HG03045 (cell line): ENCODE data around the gene CCDC192.

Experiments
- ATAC-seq: cut with Tn5 transposase; IDR thresholded peaks from one replicate; pipeline ENCODE4 v1.9.1; 2021; ENCODE audit warnings: mild to moderate bottlenecking, moderate library complexity; ENCODE audit not compliant: unreplicated experiment

Gene CCDC192

GRCh38 chr5:127871503-127872153 is 168.4 kb downstream of the CCDC192 start:
- ATAC-seq, result no peak

- no peak for ATAC-seq
Observed at GRCh38 chr5:127872494-127872893, 169.3 kb downstream of the CCDC192 start.

DNA sequence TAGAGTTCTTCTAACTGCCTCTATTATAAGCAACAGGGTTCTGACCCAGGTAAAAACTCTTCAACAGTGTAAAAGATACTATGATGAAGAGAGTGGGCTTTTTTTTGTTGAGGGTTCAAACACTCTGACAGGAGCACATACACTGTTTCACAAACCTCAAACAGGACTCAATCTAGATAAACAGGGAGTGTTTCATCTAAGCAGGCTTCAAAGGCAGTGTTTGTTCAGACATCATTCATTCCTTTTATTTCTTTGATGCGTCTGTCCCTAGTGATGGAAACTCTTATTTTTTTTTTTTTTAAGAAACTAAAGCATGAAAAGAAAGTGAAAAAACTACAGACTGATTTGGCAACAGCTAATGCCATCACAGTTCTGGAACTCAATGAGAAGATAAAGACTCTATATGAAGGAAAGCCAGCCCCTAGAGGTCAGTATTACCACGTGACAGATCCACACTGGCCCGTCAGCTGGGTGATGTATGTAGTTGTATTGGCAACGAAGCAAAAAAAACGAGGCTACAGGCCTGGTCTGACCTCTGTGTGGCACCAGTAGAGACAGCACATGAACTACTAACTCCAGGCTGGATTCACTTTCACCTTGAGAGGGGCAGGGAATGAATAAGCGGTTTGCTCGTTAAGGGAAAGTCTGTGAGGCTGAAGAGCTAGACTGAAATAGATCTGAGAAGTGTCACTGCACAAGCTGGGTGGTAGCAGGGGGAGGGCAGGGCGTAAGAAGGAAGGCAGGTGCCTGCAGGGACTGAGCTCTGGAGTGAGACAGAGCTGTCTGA is 172.2 kb downstream of the CCDC192 start:
- peak; percentile 91 for ATAC-seq

GRCh38 chr5:127876384-127876783 is 173.2 kb downstream of the CCDC192 start:
- ATAC-seq, result no peak

GRCh38 chr5:127878174-127878750 is 175.1 kb downstream of the CCDC192 start:
- no peak for ATAC-seq

GRCh38 chr5:127884416-127884815 is 181.2 kb downstream of the CCDC192 start:
- ATAC-seq, result no peak

GRCh38 chr5:127885176-127885575 is 182.0 kb downstream of the CCDC192 start:
- no peak for ATAC-seq

DNA sequence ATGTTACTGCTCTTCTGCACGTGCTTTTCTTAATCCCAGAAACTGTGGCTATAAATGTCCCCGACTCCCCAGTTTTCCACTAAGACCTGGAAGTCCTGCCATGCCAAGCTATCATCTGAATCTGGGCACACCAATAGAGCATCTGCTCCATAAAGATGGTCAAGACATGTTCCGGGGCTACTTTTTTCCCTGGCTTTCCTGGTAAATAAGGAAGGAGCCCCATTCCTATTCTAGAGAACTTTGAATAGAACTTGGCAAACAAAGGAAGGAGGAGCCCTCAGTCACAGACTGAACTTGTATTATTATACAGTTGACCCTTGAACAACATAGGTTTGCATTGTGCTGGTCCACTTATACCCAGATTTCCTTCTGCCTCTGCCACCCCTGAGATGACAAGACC is 182.9 kb downstream of the CCDC192 start:
- no peak for ATAC-seq

DNA sequence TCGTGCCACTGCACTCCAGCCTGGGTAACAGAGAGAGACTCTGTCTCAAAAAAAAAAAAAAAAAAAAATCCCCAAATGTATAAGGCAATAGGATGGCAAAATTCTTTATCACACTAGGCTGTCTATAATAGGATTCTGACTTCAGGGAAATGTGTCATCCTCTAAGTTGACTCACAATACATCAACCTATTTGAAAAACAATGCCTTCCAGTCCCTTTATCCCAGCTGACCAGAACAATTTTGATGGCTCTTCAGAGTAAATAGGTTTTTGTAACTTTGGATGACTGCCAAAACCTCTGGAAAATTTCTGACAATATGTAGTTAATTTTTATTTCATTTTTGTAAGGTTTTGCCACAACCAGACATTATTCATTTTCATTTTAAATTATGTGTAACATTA is 184.1 kb downstream of the CCDC192 start:
- no peak for ATAC-seq

DNA sequence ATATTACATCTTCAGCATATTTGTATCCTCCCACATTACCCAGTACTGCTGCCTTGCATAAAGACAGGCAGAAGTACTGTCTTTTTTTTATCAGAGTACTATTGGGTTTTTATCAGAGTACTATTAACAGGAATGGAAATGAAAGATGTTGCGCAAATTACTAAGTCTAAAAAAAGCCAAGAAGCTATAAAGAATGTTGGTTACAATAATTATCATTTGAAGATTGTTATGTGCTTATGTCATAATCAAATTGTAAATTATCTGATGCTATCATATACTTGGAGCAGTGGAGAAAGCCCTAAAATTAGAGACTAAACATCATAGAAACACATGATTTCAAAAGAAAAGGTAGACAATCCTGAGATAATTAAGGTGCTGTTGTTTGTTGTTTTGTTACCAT is 188.8 kb downstream of the CCDC192 start:
- ATAC-seq, result no peak

- no peak for ATAC-seq
Observed at GRCh38 chr5:127892467-127893207, 189.4 kb downstream of the CCDC192 start.

- no peak for ATAC-seq
Observed at GRCh38 chr5:127893232-127893631, 190.0 kb downstream of the CCDC192 start.

DNA sequence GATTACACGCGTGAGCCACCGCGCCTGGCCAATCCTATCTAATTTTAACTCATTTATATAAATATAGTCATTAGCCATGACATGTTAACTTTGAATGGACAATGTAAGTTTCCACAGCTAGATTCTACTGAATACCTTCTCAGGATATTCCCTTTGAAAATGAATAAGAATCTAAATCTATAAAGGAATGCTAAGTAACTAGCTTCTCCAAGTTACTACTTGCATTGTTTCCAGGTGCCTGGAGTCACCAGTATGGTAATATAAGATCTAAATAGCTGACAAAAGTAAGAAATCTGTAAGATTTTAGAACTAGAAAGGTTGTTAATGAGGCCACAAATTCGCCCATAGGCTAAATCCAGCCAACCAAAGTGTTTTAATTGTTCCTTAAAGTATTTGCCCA is 191.3 kb downstream of the CCDC192 start:
- ATAC-seq, result no peak

DNA sequence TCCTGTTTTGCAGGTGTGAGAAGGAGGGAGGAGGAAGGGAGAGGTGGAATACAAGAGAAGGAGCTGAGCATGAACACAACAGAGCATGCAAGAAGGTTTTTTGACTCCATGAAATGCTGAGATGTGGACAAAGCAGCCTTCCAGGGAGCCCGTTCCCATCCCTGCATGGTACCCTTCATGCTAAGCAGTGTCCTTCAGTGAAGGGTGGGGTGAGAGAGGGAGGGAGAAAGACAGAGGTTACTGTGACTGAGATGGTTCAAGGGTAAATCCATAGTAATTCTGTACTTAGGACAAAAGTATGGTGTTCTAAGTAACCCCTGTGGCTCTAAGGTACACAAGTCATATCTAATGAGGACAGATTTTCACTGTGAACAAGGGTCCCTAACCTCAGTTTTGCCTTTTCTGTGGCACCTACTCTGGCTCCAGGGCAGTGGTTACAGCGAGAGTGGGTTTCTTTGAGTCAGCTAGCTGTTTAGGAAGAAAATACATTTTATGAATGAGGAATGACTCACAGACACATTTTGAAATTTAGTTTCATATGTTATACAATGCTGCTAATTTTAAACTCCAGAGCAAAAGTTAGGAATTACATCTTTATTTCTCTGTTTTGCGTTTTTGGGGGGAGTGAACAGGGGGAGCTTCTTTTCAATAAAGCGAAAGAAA is 195.5 kb downstream of the CCDC192 start:
- no peak for ATAC-seq

GRCh38 chr5:127899214-127899610 is 196.0 kb downstream of the CCDC192 start:
- no peak for ATAC-seq

DNA sequence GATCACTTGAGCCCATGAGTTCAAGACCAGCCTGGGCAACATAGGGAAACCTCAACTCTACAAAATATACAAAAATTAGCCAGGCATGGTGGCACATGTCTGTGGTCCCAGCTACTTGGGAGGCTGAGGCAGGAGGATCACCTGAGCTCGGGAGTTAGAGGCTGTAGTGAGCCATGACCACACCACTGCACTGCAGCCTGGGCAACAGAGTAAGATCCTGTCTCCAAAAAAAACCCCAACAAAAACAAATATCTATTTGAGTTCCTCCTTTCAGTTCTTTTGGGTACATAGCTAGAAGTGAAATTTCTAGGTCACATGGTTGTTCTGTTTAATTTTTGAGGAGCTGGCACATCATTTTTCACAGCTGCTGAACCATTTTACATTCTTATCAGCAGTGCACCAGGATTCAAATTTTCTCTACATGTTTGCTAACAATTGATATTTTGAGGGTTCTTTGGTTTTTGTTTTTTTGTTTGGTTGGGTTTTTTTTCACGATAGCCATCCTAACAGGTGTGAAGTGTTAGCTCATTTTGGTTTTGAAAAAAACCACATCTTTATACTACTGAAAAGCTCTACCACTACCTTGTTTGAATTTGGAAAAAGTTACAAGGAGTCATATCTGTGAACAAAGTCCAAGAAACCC is 203.5 kb downstream of the CCDC192 start:
- peak; percentile 57 for ATAC-seq

GRCh38 chr5:127907907-127908306 is 204.7 kb downstream of the CCDC192 start:
- no peak for ATAC-seq

DNA sequence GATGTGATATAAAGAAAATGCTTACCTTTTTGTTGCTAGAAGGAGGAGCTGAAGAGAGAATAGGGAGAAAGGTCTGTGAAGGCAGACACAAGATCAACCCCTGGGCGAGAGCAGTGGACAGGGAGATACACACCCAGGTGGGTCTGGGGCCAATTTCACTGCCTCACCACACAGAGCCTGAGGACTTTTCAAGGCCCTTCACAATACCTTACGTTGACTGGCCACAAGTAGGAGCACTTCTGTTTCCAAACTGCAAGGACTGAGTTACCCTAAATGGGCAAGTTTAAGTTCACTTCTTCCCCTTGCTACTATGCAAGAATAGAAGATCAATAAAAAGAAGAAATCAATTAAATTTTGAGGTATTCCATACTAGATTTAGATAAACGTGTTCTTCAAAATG is 205.9 kb downstream of the CCDC192 start:
- ATAC-seq, result peak; percentile 76

DNA sequence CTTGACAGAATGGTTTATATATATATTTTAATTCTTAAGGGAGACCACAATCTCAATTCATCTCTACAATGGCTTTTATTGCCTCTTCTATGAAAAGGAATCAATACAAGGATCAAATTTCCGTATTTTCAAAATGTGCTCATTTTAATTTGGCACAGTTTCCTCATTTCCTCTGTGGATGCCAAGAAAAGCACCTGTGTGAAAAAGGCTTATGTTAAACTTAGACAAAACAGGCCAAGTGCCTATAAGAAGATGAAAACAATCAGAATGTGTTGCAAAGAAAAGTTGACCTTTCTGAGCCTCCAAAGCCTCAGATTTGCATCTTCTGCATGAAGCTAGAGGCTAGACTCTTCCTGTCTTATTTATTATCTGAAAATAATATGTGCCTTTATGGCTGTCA is 206.6 kb downstream of the CCDC192 start:
- ATAC-seq, result no peak

DNA sequence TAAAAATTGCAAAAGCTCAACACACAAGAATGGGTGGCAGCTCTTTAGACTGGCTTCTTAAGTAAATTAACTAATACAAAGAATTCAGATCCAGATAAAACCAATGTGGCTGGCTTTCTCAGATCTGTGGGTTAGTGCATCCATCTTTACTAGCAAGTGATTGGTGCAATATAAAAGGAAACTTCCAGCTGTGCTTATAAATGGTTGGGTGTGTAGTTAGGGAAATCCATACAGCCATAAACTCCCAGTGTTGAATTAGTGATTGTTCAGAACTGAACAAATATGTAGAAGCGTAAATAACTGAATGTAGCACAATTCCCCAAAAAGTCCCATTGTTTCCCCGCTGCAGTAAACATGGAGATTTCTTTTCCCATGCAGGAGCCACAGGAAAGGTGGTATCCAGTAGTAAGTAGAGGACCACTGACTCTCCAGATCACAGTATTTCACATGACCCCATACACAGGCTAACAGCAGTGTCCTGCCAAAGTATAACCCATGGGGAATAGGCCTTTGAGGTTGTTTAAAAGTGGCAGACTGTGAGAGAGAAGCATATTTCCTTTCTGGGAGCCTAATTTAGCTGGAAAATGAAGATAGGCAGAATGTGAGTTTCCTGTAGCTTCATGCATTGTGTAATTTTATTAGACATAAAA is 207.2 kb downstream of the CCDC192 start:
- ATAC-seq, result no peak
